GM06990 (cell line): ENCODE results near the gene GIPC1.

Experiments
- DNase-seq: peaks from one replicate; pipeline ENCODE4 v3.0.0-alpha.2; 2011; ENCODE audit not compliant: insufficient read length; ENCODE audit errors: extremely low read depth
- H3K27me3 ChIP-seq: replicated peaks from 2 replicates; pipeline ENCODE4 v1.6.0; 2011; ENCODE audit warnings: low read length; ENCODE audit not compliant: control insufficient read depth, insufficient read depth
- H3K36me3 ChIP-seq: 2 replicates; pipeline ENCODE4 v1.5.1; 2011; ENCODE audit warnings: low read length; ENCODE audit not compliant: control insufficient read depth, insufficient read depth
- H3K4me3 ChIP-seq: replicated peaks from 2 replicates; pipeline ENCODE4 v1.5.1; 2011; ENCODE audit warnings: low read depth, mild to moderate bottlenecking, control low read depth, low read length
- TF ChIP-seq, protein P1 (sequence below): IDR thresholded peaks from 2 replicates; pipeline ENCODE4 v1.5.1; 2011; ENCODE audit warnings: low read length, control low read depth, mild to moderate bottlenecking, inconsistent platforms; ENCODE audit not compliant: insufficient read depth, poor library complexity, severe bottlenecking

The GIPC1 gene

DNA sequence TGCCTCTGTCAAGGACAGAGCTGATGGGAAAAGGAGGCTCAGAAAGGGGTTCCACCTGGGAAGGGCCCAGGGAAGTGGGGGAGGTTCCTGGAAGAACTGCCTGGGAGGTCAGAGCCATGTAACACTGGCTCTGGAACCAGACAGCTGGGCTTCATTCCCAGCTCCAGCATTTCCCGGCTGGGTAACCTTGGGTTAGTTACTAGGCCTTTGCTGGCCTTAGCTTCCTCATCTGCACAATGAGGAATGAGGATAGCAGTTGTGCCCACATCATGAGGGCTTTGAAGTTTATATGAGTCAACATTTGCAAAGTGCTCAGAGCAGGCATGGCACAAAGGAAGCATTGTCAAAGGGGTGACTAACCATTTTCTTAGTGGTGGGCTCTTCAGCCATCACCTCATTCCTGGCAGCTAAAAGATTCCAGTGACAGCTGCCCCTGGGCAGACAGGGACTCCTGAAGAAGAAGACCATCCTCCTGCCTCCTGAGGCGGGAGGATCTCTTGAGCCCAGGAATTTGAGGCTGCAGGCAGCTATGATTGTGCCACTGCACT lies 24.0 kb upstream of the GIPC1 start:
- no peak for DNase-seq
- TF ChIP-seq, protein P1, sequence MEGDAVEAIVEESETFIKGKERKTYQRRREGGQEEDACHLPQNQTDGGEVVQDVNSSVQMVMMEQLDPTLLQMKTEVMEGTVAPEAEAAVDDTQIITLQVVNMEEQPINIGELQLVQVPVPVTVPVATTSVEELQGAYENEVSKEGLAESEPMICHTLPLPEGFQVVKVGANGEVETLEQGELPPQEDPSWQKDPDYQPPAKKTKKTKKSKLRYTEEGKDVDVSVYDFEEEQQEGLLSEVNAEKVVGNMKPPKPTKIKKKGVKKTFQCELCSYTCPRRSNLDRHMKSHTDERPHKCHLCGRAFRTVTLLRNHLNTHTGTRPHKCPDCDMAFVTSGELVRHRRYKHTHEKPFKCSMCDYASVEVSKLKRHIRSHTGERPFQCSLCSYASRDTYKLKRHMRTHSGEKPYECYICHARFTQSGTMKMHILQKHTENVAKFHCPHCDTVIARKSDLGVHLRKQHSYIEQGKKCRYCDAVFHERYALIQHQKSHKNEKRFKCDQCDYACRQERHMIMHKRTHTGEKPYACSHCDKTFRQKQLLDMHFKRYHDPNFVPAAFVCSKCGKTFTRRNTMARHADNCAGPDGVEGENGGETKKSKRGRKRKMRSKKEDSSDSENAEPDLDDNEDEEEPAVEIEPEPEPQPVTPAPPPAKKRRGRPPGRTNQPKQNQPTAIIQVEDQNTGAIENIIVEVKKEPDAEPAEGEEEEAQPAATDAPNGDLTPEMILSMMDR: no peak

DNA sequence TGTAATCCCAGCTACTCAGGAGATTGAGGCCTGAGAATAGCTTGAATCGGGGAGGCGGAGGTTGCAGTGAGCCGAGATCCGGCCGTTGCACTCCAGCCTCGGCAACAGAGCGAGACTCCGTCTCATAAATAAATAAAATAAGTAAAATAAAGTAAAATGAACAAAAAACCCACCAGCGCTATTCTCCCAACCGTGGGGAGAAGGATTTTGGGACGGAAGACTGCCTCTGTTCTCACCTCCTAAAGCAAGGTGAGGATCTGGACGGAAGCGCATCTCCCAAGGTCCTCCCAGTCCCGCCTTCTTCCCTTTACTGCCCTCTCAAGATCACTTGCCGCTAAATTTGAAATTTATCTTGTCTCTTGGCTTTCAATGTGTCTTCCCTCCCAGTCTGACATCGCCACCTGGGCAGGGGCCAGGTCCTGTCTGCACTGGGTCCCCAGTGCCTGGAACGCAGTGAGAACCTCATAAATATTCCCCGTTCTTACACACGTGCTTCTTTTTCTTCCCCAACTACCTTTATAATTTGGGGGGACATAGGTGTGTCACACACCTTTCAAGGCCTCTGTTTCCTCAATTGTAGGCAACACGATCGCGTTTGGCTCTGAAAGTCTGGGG lies 23.4 kb upstream of the GIPC1 start:
- Histone ChIP-seq H3K4me3 (no peak overlapping the region), H3K36me3 (peaks cover 11% of the 10 kb centered on the region), H3K27me3 (no peaks in the 10 kb centered on the region)
- TF ChIP-seq, protein P1: no peak
- no peak for DNase-seq

More for the DNA sequence above, 24.0 kb upstream of the GIPC1 start:
- no peak overlapping the region for H3K4me3 ChIP-seq
- H3K27me3 ChIP-seq: no peaks in the 10 kb centered on the region
- H3K36me3 ChIP-seq: peaks cover 9% of the 10 kb centered on the region

DNA sequence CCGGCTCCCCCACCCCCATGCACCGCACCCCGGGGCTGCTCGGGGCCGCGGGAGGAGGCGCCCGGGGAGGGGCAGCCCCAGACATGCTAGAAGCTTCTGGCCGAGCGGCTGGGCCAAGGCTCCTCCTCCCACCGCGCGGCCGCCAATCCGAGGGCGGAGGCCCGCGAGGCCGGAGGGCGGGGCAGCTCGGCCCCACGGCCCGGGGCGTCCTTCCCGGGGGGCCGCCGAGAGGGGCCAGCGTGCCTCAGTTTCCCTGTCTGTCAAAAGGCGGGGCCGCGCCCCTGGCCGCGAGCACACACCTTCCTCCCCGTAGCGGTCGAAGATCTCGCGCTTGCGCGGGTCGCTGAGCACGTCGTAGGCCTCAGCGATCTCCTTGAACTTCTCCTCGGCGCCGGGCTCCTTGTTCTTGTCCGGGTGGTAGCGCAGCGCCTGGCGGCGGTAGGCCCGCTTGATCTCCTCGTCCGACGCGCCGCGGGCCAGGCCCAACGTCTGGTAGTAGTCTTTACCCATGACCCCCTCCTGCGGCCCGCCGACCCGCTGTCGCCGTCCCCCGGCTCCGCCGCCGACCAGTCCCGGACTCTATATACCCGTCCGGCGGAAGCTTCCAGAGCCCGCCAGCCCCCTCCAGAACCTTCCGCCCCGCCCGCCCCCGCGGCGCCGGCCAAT lies 22.0 kb upstream of the GIPC1 start, which contains the start of gene DNAJB1:
Gene DNAJB1 (minus strand): TSS at position 558 of the 666 bp plus-strand sequence. CDS start 48 bp downstream, at position 510.
- TF ChIP-seq, protein P1: no peak
- Histone ChIP-seq H3K4me3 (peak within 1 kb of the TSS; percentile 91), H3K36me3 (peaks cover 11% of the 10 kb centered on the region), H3K27me3 (no peaks in the 10 kb centered on the region)
- DNase-seq: peak; percentile 87

DNA sequence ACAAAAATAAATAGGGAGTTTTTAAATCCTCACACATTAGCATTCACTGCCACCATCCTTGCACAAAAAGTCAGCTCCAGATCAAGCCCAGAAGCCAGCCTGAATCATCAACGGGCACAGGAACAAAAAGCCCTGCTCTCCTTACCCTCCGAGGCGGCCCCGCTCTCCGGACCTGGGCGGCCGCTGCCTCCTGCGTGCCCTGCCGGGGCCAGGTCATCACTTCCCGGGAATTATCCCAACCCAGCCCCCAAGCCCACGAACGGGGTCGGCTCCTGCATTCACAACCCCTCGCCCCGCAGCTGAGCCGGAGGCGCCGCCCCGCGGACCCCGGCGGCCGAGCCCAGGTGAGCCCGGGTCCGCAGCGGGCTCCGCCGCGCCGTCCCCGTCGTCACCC lies 21.5 kb upstream of the GIPC1 start:
- TF ChIP-seq, protein P1: no peak
- no peak for DNase-seq
- Histone ChIP-seq H3K36me3 (peaks cover 11% of the 10 kb centered on the region), H3K27me3 (no peaks in the 10 kb centered on the region), H3K4me3 (peak overlapping the region; percentile 91)

DNA sequence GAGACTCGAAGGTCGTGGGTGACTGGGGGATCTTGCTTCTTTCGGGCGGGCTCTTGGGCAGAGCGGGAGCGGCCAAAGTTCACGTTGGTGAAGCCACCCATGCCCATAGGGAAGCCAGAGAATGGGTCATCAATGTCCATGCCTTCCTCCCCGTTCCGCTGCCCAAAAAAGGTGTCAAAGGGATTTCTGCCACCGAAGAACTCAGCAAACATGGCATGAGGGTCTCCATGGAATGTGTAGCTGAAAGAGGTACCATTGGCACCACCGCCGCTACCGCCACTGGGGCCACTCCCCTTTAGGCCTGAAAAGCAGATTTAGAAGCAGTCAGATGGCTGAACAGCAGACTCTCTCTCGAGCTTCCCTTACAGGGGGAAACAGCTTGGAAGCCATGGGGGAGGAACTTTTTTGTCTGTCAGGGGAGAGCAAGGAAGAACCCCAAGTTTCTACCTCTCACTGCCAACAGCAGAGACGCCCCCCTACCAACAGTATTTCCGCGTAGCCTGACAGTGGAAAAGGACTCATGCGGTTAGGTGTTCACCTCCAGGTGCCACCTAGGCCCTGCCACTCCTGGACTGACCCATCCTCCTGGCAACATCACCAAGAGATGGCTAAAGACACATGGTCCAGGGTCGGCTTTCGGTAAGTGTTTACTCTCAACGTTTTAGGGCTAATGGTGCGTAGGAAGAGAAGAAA lies 21.0 kb upstream of the GIPC1 start:
- TF ChIP-seq, protein P1: no peak
- no peak for DNase-seq
- Histone ChIP-seq H3K27me3 (no peaks in the 10 kb centered on the region), H3K4me3 (peak overlapping the region; percentile 91), H3K36me3 (peaks cover 11% of the 10 kb centered on the region)
